ENCODE measurements around the gene TTC23L.

Gene TTC23L

GRCh38 chr5:34876275-34876674 is 37.3 kb downstream of the TTC23L start:
- Mint-ChIP-seq H3K4me3 (no peak overlapping the region), H3K27ac (no peak overlapping the region), H3K9me3 (ENCODE audit: low read depth) (peaks cover 6% of the 10 kb centered on the region), H3K27me3 (peaks cover 2% of the 10 kb centered on the region), H3K36me3 (peaks cover 4% of the 10 kb centered on the region), H3K4me1 (ENCODE audit: low read depth) (no peaks in the 10 kb centered on the region)

GRCh38 chr5:34881246-34881645 is 42.3 kb downstream of the TTC23L start:
- Mint-ChIP-seq H3K27ac (no peak overlapping the region), H3K27me3 (peaks cover 5% of the 10 kb centered on the region), H3K4me3 (no peak overlapping the region), H3K4me1 (ENCODE audit: low read depth) (no peaks in the 10 kb centered on the region), H3K9me3 (ENCODE audit: low read depth) (peaks cover 4% of the 10 kb centered on the region), H3K36me3 (peaks cover 7% of the 10 kb centered on the region)

GRCh38 chr5:34886392-34887119 is 47.6 kb downstream of the TTC23L start:
- Mint-ChIP-seq H3K27me3 (peaks cover 4% of the 10 kb centered on the region), H3K9me3 (ENCODE audit: low read depth) (no peaks in the 10 kb centered on the region), H3K27ac (no peak overlapping the region), H3K4me3 (no peak overlapping the region), H3K36me3 (peaks cover 9% of the 10 kb centered on the region), H3K4me1 (ENCODE audit: low read depth) (no peaks in the 10 kb centered on the region)

DNA sequence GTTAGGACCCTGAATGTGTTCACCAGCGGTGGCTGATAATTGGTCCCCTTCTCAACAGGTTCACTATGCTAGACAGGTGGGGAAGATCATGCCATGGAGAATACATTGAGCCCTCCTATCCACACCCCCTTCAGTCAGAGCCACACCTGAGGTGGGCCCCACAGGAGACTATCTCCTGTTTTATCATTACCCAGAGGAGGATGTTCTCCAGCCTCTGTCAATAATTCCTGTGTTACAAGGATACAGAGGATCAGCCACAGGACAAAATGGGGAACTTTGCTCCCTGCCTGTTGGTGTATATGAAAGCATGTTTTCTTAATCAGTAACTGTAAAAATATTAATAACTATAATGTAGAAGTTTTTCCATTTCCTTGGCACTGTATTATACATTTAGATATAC is 50.4 kb downstream of the TTC23L start:
- H3K27ac Mint-ChIP-seq = no peak overlapping the region
- no peak overlapping the region for H3K4me3 Mint-ChIP-seq
- no peaks in the 10 kb centered on the region for H3K9me3 Mint-ChIP-seq (ENCODE audit: low read depth)
- peaks cover 4% of the 10 kb centered on the region for H3K36me3 Mint-ChIP-seq
- peaks cover 1% of the 10 kb centered on the region for H3K27me3 Mint-ChIP-seq
- H3K4me1 Mint-ChIP-seq (ENCODE audit: low read depth) = no peaks in the 10 kb centered on the region

DNA sequence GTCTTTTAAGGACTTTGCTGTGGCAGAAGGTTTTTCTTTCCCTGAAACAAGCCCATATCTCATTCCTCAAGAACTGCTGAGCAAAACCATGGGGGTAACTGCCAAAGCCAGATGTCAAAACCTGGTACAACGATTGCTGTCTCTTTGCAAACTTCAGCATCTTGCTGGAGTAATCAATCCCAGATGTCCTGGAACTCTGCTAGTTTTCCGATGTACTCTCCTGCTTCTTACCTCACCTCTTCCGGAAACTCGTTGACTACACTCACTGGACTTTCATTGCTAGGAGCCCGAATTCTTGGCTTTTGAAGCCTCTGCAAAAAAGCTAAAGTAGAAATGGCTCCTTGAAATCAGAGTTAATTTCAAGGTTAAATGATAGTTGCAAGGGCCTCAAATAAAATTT is 53.0 kb downstream of the TTC23L start:
- Mint-ChIP-seq H3K4me1 (ENCODE audit: low read depth) (no peaks in the 10 kb centered on the region), H3K36me3 (peaks cover 5% of the 10 kb centered on the region), H3K27me3 (no peaks in the 10 kb centered on the region), H3K9me3 (ENCODE audit: low read depth) (no peaks in the 10 kb centered on the region), H3K27ac (no peak overlapping the region), H3K4me3 (no peak overlapping the region)

DNA sequence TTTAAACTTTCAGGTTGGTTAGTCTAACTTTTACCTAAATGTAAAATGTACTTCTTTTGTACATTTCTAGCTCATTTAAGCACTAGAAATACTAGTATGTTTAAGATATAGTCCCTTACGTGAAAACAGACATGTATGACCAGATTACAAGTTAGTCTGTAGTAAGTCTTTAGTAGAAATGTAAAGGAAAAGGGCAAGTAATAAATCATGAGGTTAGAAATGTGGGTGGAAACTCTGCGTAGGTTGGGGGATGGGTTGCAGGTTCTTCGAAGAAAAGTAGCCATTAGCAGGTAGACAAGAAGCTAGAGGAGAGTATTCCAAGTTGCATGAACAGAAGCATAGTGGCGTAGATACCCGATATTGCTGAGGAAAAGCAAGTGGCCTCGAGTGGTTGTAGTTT is 53.5 kb downstream of the TTC23L start:
- Mint-ChIP-seq H3K4me3 (no peak overlapping the region), H3K27ac (no peak overlapping the region), H3K36me3 (peaks cover 3% of the 10 kb centered on the region), H3K27me3 (no peaks in the 10 kb centered on the region), H3K4me1 (ENCODE audit: low read depth) (no peaks in the 10 kb centered on the region), H3K9me3 (ENCODE audit: low read depth) (no peaks in the 10 kb centered on the region)

GRCh38 chr5:34894716-34895115 is 55.8 kb downstream of the TTC23L start:
- Mint-ChIP-seq H3K4me1 (ENCODE audit: low read depth) (no peaks in the 10 kb centered on the region), H3K36me3 (peaks cover 3% of the 10 kb centered on the region), H3K4me3 (no peak overlapping the region), H3K27me3 (no peaks in the 10 kb centered on the region), H3K27ac (no peak overlapping the region), H3K9me3 (ENCODE audit: low read depth) (no peaks in the 10 kb centered on the region)

- Mint-ChIP-seq H3K36me3 (peaks cover 3% of the 10 kb centered on the region), H3K4me1 (ENCODE audit: low read depth) (no peaks in the 10 kb centered on the region), H3K9me3 (ENCODE audit: low read depth) (no peaks in the 10 kb centered on the region)
These were observed 56.9 kb downstream of the TTC23L start for GRCh38 chr5:34895641-34896419.

DNA sequence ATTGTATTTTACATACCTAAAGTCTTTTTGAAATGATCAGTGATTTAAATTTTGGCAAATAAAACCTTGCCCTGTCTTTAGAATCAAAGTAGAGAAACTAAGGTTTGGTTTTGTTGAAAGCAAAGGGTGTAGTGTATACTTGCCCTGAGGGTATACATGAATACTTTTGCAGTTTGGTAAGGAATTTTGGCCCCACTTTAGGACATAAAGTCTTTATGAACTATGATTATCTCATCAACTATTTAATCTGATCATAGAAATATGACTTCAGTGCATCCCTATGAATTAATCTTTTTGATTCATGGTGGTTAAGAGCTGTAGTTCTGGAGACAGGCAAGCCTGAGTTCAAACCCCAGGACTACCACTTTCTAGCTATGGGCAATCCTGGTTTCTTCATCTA is 58.7 kb downstream of the TTC23L start:
- Mint-ChIP-seq H3K4me1 (ENCODE audit: low read depth) (no peaks in the 10 kb centered on the region), H3K9me3 (ENCODE audit: low read depth) (no peaks in the 10 kb centered on the region), H3K27ac (no peak overlapping the region), H3K36me3 (peaks cover 3% of the 10 kb centered on the region), H3K27me3 (no peaks in the 10 kb centered on the region), H3K4me3 (no peak overlapping the region)

More at GRCh38 chr5:34895641-34896419, 56.9 kb downstream of the TTC23L start:
- Mint-ChIP-seq H3K27ac (no peak overlapping the region), H3K27me3 (no peaks in the 10 kb centered on the region), H3K4me3 (no peak overlapping the region)

DNA sequence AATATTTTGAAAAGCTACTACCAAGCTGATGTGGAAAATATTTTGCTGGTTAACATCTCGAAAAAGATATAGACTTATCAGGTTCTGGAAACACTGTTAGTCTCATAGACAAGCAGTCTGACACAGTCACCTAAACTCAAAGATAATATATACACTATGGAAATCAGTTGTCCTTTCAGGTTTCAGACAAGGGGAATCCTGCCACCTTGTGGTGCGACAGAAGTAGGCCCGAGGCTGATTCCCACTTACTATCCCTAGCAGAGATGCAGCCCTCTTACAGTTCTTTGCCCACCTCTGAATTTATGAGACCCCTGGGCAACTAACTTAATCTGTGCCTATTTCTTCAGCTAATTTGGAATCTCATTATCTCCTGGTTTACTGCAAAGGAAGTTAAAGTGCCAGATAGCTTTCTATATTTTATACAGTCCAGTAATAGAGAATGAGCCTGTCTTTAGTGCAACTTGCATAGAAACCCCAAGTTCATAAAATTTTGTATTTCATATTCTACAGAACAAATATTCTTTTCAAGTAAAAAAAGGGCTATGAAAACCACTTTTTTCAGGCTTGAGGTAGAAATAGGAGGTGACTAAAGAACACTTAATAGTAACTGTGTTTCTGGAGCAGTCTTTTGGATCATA is 59.4 kb downstream of the TTC23L start:
- H3K9me3 Mint-ChIP-seq (ENCODE audit: low read depth) = no peaks in the 10 kb centered on the region
- H3K27ac Mint-ChIP-seq = no peak overlapping the region
- H3K4me1 Mint-ChIP-seq (ENCODE audit: low read depth) = no peaks in the 10 kb centered on the region
- no peak overlapping the region for H3K4me3 Mint-ChIP-seq
- H3K27me3 Mint-ChIP-seq = no peaks in the 10 kb centered on the region
- peaks cover 3% of the 10 kb centered on the region for H3K36me3 Mint-ChIP-seq

DNA sequence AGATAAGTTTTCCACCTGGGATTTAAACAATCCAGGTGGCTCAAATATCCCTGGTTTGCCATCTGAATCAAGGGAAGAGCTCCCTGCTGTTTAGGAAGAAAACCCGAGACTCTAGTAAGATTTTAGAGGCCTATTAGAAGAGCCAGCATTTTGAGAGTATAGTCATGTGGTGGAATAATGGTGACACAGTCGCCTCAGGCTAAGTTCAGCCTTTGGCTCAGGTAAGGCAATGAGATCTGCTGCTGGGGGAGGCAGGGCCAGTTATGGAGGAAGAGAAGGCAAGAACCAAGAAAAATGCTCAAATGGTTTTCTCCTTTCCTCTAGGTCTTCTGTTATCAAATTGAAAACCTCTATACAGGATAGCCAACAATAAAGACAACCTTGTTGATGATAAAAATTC is 60.1 kb downstream of the TTC23L start:
- no peaks in the 10 kb centered on the region for H3K4me1 Mint-ChIP-seq (ENCODE audit: low read depth)
- no peak overlapping the region for H3K4me3 Mint-ChIP-seq
- H3K27me3 Mint-ChIP-seq = no peaks in the 10 kb centered on the region
- peaks cover 3% of the 10 kb centered on the region for H3K36me3 Mint-ChIP-seq
- no peaks in the 10 kb centered on the region for H3K9me3 Mint-ChIP-seq (ENCODE audit: low read depth)
- H3K27ac Mint-ChIP-seq = no peak overlapping the region

DNA sequence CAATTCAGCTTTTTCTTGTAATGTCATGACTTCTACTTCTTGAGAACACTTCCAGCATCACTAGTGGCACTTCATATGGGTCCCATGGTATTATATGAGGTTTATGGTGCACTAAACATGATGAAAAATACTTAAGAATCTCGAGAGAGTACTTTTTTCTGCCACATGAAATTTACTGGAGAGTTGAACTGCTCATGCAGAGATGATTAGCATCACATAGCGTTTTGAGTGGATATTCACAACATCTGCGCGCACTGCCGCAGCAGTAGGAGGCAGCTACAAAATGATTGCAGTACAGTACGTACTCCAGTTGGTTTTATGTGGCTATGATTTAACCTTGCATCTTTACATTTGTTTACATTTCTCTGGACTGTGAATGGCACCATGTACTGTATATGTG is 61.7 kb downstream of the TTC23L start:
- Mint-ChIP-seq H3K4me3 (no peak overlapping the region), H3K9me3 (ENCODE audit: low read depth) (no peaks in the 10 kb centered on the region), H3K27me3 (no peaks in the 10 kb centered on the region), H3K36me3 (peaks cover 3% of the 10 kb centered on the region), H3K27ac (no peak overlapping the region), H3K4me1 (ENCODE audit: low read depth) (no peaks in the 10 kb centered on the region)

DNA sequence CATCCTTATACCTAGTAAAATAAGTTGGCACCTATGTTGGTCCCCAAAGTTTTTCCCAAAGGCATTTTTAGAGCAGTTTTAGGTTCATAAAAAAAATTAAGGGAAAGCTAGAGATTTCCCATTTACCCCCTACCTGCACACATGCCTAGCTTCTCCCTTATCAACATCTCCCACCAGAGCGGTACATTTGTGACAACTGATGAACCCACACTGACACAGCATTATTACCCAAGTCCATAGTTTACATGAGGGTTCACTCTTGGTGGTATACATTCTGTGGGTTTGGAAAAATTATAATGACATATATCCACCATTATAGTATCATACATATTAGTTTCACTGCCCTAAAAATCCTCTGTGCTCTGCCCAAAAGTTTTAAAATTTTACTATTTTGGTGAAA is 64.3 kb downstream of the TTC23L start:
- Mint-ChIP-seq H3K27ac (no peak overlapping the region), H3K4me3 (no peak overlapping the region), H3K9me3 (ENCODE audit: low read depth) (no peaks in the 10 kb centered on the region), H3K4me1 (ENCODE audit: low read depth) (no peaks in the 10 kb centered on the region), H3K27me3 (no peaks in the 10 kb centered on the region), H3K36me3 (no peaks in the 10 kb centered on the region)

DNA sequence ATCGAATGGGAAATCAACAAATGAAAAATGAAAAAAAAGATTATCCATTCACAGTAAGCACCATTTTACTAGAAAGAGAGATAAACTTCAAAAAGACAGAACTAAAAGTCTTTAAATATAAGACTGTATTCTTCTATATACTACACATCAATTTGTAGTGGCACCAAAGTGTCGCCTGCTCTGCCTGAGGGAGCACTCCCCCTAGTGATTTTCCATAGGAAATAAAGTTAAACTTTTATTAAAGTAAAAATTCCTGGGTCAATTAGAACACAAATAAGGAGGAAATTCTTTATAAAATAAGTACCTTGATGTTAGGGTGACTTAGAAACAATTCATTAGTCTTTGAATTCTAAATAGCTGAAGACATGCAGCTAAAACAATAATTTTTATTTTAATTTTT is 66.6 kb downstream of the TTC23L start:
- Mint-ChIP-seq H3K9me3 (ENCODE audit: low read depth) (no peaks in the 10 kb centered on the region), H3K27ac (no peak overlapping the region), H3K4me1 (ENCODE audit: low read depth) (no peaks in the 10 kb centered on the region), H3K27me3 (no peaks in the 10 kb centered on the region), H3K4me3 (no peak overlapping the region), H3K36me3 (peaks cover 9% of the 10 kb centered on the region)

GRCh38 chr5:34913072-34913471 is 74.1 kb downstream of the TTC23L start:
- no peaks in the 10 kb centered on the region for H3K27me3 Mint-ChIP-seq
- no peak overlapping the region for H3K4me3 Mint-ChIP-seq
- peaks cover 31% of the 10 kb centered on the region for H3K4me1 Mint-ChIP-seq (ENCODE audit: low read depth)
- H3K27ac Mint-ChIP-seq = no peak overlapping the region
- no peaks in the 10 kb centered on the region for H3K9me3 Mint-ChIP-seq (ENCODE audit: low read depth)
- peaks cover 26% of the 10 kb centered on the region for H3K36me3 Mint-ChIP-seq

Measured in activated naive CD8-positive, alpha-beta T cell (primary cell).